HG03025 (cell line): ENCODE data around the gene ROR1.

ENCODE experiments used
- ATAC-seq: cut with Tn5 transposase; IDR thresholded peaks from one replicate; pipeline ENCODE4 v1.9.1; 2021; ENCODE audit warnings: mild to moderate bottlenecking, moderate library complexity; ENCODE audit not compliant: unreplicated experiment, low FRiP score

The ROR1 gene

GRCh38 chr1:64039390-64039926 is 265.6 kb downstream of the ROR1 start:
- ATAC-seq, result no peak

GRCh38 chr1:64041371-64042131 is 267.7 kb downstream of the ROR1 start:
- no peak for ATAC-seq

DNA sequence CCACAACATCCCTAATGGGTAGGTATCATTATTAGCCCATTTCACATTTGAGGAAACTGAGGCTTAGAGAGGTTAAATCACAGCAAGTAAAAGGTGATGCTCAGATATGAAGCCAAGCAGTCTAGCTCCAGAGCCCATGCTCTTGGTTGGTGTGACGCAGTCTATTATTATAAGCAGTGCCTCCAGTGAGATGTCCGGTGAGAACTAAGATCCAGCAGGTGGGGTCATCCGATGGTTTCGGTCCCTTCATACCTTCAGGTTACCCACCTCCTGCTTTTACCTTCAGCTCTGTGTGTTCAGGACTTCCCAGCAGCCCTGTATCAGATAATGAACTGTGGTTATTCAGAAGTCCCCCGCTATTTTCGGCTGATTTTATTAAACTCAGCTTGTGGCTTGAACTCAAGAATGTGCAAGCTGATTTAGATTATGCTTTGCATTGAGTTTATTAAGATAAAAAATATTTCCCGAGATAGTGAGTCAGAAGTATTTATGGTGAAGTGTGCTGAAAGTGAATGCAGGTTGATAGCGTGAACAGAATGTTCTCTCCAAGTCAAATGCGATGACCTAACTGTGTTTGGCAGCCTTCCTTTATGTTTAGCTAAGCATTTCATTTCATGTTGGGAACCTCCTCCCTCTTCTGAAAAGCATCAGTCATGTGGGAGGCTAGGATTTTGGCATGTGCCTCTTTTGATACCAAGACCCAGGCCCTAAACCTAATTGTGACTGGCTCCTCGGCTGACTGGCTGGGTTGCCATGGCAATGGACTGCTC is 268.7 kb downstream of the ROR1 start:
- ATAC-seq, result no peak

GRCh38 chr1:64043288-64043687 is 269.5 kb downstream of the ROR1 start:
- ATAC-seq, result no peak

DNA sequence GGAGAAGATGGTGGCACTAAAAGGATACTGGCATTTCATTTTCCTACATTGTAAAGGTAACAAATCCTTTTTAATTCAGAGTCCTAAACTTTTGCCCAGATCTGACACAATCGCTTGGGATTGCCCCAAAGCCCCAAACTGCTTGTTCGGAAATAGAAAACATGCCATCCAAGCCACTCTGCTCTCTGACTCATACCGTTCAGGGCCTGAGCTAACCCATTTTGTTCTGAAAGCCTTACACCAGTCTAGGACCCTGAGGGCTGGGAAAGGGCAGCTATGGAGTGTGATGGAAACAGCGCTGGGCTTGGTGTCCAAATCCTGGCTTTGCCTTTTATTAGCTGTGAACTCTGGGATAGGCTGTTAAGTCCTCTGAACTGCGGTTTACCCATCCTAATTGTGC is 270.2 kb downstream of the ROR1 start:
- ATAC-seq, result no peak

GRCh38 chr1:64046243-64046642 is 272.4 kb downstream of the ROR1 start:
- ATAC-seq, result no peak

GRCh38 chr1:64046891-64047290 is 273.1 kb downstream of the ROR1 start:
- ATAC-seq, result no peak

GRCh38 chr1:64047549-64047996 is 273.8 kb downstream of the ROR1 start:
- no peak for ATAC-seq

- ATAC-seq, result no peak
These were observed 276.2 kb downstream of the ROR1 start for GRCh38 chr1:64049900-64050540.

DNA sequence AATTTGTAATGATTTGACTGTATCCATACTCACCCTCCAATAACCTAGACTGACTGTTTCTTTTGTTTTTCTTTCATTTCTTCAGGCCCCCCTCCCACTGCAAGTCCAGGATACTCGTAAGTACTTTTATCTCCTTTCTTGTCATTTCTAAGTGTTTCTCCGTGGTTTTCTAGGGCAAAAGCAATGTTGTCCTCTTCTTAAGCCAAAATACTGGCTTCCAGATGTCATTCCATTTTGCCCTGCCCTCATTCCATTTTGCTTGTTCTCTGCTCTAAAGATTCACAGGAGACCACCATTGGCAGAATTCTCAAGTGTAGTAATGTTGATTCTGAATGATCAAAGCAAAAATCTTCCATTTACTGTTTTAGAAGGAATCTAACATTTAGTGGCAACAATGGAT is 276.8 kb downstream of the ROR1 start:
- ATAC-seq, result no peak

- ATAC-seq, result no peak
These were observed 278.0 kb downstream of the ROR1 start for GRCh38 chr1:64051796-64052195.

GRCh38 chr1:64052777-64053176 is 279.0 kb downstream of the ROR1 start:
- ATAC-seq, result no peak

GRCh38 chr1:64055310-64055709 is 281.5 kb downstream of the ROR1 start:
- no peak for ATAC-seq

DNA sequence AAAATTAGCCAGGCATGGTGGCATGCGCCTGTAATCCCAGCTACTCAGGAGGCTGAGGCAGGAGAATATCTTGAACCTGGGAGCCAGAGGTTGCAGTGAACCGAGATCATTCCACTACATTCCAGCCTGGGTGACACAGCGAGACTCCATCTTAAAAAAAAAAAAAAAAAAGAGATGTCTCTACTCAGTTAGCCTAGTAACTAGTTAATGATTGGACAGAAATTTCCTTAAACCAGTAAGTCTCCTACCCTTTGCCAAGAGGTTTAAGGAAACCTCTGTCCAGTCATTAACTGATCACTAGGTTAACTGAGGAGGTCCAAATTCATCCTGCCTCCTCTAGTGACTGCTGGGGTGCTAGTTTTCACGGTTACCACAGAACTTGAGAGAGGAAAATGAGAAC is 285.7 kb downstream of the ROR1 start:
- no peak for ATAC-seq

GRCh38 chr1:64060611-64061302 is 286.9 kb downstream of the ROR1 start:
- no peak for ATAC-seq

DNA sequence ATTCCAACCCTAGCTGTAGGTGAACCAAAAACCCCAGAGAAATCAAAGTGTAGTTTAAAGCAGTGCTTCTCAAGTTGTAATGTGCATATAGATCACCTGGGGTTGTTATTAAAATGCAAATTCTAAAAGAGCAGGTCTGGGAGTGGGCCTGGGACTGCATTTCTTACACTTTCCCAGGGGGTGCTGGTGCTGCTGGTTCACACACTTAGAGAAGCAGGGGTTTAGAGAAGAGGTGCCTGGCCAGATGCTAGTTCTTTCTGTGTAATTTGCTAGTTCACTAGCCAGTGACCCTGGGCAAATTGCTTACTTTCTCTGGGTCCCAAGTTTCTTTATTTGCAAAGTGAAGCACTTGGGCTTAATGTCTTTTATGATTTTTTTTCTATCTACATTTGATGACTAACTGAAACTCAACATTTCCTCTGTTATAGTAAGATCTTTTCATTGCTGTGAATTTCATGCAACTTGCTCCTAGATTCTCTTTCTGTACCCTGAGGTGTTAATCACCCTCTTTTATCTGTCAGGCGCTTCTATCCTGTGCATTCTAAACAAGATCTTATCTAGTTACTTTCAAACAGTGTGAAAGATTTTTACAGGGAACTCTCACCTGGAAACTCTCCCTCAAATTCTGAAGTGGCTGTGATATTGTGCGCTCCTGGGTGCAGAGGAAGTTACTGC is 287.8 kb downstream of the ROR1 start:
- ATAC-seq, result no peak

DNA sequence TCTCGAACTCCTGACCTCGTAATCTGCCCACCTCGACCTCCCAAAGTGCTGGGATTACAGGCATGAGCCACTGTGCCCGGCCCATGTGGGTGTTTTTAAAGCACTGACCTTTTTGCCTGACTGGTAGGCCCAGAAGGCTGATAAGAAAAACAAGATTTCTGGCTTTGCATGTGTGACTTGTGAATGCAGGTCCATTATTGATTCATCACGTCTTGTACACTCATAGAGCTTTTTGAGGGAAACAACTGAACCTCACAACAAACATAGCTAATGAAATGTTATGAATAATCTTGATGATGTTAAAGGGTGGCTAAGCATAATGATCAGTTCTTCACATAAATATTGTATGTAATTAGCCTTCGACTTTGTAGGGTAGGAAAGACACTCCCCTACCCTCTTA is 288.7 kb downstream of the ROR1 start:
- ATAC-seq, result no peak

GRCh38 chr1:64062941-64063581 is 289.2 kb downstream of the ROR1 start:
- ATAC-seq, result no peak

DNA sequence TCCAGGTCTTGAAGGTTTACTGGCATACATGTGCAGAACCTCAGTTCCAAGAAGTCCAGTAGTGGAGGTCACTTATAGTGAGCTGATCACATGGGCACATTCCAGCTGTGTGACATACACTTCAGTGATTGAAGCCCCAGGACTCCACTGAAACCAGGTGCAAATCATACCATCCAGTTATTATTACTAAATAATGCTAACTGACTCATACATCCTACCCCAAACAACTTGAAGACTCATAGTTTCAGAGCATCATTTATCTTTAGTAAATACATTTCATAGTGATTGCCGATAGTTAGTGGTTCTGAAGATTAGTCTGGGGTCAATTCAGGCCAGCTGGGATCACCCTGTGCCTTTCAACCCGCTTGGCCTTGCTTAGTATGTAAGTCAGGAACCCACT is 291.8 kb downstream of the ROR1 start:
- ATAC-seq, result no peak
